Epithelial cell of esophagus (primary cell): ENCODE measurements around the gene DCAF5.

ENCODE experiments used
- DNase-seq: peaks from one replicate; pipeline ENCODE4 v3.0.0; 2010; ENCODE audit warnings: low read depth
- H3K4me3 ChIP-seq: 2 replicates; pipeline ENCODE4 v1.5.1; 2011; ENCODE audit warnings: mild to moderate bottlenecking, low read length, control low read depth
- CTCF ChIP-seq: IDR thresholded peaks from 2 replicates; pipeline ENCODE4 v1.5.1; 2011; ENCODE audit warnings: low read depth, mild to moderate bottlenecking, low read length, control low read depth, inconsistent platforms; ENCODE audit not compliant: insufficient read depth; ENCODE audit errors: missing control alignments

Gene DCAF5

GRCh38 chr14:69006346-69006745 lies 146.6 kb downstream of the DCAF5 start:
- TF ChIP-seq CTCF: no peak
- no peak overlapping the region for H3K4me3 ChIP-seq
- no peak for DNase-seq

GRCh38 chr14:69005432-69006148 lies 147.3 kb downstream of the DCAF5 start:
- H3K4me3 ChIP-seq: no peak overlapping the region
- TF ChIP-seq CTCF: no peak
- DNase-seq: peak; percentile 93

- no peak for TF ChIP-seq CTCF
- no peak overlapping the region for H3K4me3 ChIP-seq
- no peak for DNase-seq
These were observed 148.0 kb downstream of the DCAF5 start for GRCh38 chr14:69004731-69005431.

GRCh38 chr14:69003626-69004025 lies 149.3 kb downstream of the DCAF5 start:
- no peak for DNase-seq
- H3K4me3 ChIP-seq: no peak overlapping the region
- no peak for TF ChIP-seq CTCF

- no peak overlapping the region for H3K4me3 ChIP-seq
- no peak for TF ChIP-seq CTCF
- no peak for DNase-seq
These were observed 150.8 kb downstream of the DCAF5 start for GRCh38 chr14:69002069-69002468.

GRCh38 chr14:69001375-69001774 lies 151.5 kb downstream of the DCAF5 start:
- no peak for DNase-seq
- no peak overlapping the region for H3K4me3 ChIP-seq
- TF ChIP-seq CTCF: no peak
